ENCODE data around the gene CEP170.

- TF ChIP-seq CTCF (IDR thresholded peaks at IDR 0.05; ENCODE audit: low read depth, low read length), result no peak
- TF ChIP-seq EZH2phosphoT487 (IDR thresholded peaks at IDR 0.05; ENCODE audit: low read depth), result no peak
Observed at GRCh38 chr1:243280571-243281129, 25.6 kb upstream of the CEP170 start.
